Superior temporal gyrus (tissue), 1 donor: ENCODE results near the gene LAIR2.

ENCODE experiments used
- DNase-seq: peaks from one replicate; pipeline ENCODE4 v3.0.0-alpha.2; 2016; ENCODE audit errors: extremely low spot score

Gene LAIR2

GRCh38 chr19:54534156-54534555, 31.5 kb downstream of the LAIR2 start:
- no peak for DNase-seq

- no peak for DNase-seq
Observed at GRCh38 chr19:54535601-54536000, 33.0 kb downstream of the LAIR2 start.

DNA sequence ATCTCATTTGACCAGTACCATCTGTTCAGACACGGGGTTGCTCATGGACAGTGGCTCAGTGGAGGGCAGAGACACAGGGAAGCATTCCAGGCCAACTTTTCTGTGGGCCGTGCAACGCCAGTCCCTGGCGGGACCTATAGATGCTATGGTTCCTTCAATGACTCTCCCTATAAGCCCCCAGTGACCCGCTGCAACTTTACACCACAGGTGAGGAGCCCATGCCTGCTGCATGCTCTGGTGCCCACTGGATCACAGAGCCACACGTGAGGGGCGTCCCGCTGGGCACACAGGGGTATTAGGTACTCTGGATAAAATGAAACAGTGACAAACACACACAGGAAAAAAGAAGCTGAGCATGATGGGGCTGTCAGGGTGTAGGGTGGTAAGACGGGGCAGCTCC, 34.3 kb downstream of the LAIR2 start:
- no peak for DNase-seq

- DNase-seq = no peak
Observed at GRCh38 chr19:54541712-54542111, 39.1 kb downstream of the LAIR2 start.

DNA sequence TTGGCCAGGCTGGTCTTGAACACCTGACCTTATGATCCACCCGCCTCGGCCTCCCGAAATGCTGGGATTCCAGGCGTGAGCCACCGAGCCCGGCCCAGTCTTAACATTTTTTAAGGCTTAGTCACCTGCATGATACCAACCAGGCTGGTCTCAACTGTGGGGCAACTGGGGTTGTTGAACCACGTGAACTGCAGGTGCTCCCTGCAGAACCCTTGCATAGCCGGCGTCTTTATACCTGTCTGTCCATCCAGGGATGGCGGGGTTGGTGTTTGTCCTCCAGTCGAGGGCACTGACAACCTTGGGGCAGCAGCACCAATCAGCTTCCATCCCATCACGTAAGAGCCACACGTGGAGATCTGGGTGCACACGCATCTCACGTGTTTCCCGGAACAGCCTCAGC, 46.2 kb downstream of the LAIR2 start:
- no peak for DNase-seq

DNA sequence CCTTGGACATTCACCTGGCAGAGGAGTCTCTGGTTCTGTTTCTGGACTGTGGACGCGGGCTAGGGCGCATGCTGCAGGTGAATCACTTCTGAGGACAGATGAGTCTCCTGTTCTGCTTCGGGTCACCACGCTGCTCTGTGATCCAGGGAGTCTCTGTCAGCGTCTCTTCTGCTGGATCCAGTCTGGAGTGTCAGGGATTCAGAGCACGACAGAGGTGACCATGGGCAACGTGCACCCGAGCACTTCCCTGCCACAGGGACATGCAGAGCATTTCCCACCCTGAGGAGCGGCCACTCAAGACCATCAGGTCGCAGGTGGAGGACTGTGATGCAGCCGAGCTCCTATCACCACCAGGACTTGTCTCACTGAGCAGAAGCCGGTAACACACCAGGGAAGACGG, 46.6 kb downstream of the LAIR2 start:
- DNase-seq = no peak

- DNase-seq = no peak
Observed at GRCh38 chr19:54551293-54551692, 48.7 kb downstream of the LAIR2 start.

GRCh38 chr19:54551950-54552912, 49.6 kb downstream of the LAIR2 start:
- peak; percentile 10 for DNase-seq

DNA sequence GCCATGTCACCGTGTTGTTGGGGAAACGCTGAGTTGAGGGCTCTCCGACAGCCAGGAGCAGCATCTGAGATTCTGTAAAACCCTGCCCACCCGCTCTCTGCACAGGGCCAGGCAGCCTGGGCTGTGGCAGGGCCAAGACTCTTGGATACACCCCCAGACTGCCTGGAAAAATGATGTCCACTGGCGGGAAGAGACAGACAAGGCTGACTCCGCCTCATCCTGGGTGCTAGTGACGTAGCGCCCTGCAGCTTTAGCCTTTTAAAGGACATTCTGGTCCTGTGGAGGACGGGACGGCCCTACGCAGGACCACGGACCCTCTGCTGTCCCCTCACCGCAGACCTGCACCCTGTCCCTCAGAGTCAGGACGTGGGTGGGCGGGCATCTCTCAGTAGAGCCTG, 50.3 kb downstream of the LAIR2 start:
- DNase-seq = no peak

- DNase-seq = no peak
Observed at GRCh38 chr19:54554006-54554405, 51.4 kb downstream of the LAIR2 start.

DNA sequence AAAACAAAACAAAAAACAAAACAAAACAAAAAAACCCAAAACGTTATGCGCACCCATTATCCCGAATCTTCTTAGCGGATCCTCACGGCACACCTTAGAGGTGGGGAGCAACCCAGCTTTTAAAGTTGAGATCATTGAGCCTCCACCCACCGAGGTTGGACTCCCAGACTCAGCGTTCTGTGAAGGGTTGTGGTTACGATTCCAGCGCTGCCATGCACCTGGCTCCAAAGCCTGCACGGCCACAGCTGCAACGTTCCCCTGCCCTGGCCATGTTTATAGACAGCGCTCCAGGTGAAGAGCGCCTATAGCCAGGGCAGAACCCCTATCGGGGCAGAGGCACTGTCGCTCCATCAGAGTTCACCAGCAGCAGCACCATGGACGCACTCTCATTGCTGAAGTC, 52.3 kb downstream of the LAIR2 start:
- DNase-seq = no peak

DNA sequence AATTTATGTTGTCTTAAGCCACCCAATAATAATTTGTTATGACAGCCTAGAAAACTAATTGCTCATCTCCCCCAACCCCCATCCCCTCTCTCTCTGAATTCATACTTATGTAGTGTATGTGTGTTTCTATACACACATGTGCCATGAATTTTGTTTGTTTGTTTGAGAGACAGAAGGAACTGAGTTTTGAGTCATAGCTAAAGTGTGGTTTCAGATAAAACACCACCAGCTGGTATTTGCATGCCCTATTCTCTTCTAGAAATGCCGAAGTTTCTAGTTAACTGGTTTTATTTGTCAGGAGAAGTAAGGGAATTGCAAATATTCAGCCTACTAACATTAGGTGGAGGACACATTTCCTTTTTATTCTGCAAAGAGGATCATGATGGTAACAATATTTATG, 53.6 kb downstream of the LAIR2 start:
- DNase-seq = no peak

DNA sequence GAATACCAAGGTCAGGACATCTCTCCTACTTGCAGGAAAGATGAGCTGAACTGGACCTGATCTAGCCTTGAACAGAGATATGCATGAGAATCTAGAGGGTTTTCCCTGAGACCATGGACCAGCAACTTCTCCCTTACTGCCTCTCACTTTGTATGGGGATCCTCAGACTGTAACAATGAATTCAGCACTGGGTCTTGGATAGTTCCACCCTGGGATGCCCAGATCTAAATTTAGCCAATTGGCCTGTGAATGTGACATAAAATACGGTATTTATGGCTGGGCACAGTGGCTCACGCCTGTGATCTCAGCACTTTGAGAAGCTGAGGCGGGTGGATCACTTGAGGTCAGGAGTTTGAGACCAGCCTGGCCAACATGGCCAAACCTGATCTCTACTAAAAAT, 55.7 kb downstream of the LAIR2 start:
- no peak for DNase-seq
